HG02973 (cell line): ENCODE data around the gene ARSI.

Source experiments
- ATAC-seq: cut with Tn5 transposase; IDR thresholded peaks from one replicate; pipeline ENCODE4 v1.9.1; 2021; ENCODE audit warnings: moderate library complexity; ENCODE audit not compliant: unreplicated experiment

The ARSI gene

GRCh38 chr5:150295172-150295634 lies 7.5 kb downstream of the ARSI start:
- ATAC-seq, result no peak

- ATAC-seq, result no peak
Observed at GRCh38 chr5:150294551-150295071, 8.1 kb downstream of the ARSI start.

DNA sequence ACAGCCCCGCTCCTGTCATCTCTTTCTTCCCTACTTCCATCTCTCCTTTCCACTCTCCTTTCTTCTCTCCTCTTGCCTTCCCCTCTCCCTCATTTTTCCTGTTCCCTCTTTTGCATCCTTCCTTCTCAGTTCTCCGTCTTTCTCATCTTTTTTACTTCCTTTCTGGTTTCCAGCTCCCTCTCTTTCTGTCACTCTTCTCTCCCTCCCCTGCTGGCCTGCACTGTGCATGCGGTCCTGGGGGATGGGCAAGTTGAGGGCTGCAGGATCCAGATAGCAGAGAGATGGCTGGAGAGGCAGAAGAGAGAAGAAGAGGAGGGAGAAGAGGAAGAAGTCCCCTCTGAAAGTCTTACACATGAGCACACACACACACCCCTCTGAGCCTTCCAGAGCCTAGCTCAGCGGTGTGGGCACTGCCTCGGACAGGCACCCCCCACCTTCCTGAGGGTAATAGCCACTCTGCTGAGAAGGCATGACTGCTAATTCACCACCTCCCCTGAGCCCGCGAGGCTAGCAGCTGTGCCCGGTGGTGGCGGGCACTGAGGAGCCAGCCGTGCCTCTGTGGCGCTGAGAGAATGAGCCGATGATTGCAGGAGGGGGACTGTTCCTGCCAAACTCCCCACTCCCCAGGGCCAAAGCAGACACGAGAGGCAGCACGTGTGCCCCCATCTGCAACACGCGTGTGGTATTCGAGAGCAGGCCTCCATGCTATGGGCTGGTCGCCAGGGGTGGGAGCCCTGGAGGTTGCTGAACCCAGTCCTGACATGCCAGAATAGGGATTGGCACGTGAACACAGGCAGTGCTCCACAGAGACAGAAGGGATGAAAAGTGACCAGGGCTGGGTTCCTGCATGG lies 9.4 kb downstream of the ARSI start:
- ATAC-seq, result no peak

DNA sequence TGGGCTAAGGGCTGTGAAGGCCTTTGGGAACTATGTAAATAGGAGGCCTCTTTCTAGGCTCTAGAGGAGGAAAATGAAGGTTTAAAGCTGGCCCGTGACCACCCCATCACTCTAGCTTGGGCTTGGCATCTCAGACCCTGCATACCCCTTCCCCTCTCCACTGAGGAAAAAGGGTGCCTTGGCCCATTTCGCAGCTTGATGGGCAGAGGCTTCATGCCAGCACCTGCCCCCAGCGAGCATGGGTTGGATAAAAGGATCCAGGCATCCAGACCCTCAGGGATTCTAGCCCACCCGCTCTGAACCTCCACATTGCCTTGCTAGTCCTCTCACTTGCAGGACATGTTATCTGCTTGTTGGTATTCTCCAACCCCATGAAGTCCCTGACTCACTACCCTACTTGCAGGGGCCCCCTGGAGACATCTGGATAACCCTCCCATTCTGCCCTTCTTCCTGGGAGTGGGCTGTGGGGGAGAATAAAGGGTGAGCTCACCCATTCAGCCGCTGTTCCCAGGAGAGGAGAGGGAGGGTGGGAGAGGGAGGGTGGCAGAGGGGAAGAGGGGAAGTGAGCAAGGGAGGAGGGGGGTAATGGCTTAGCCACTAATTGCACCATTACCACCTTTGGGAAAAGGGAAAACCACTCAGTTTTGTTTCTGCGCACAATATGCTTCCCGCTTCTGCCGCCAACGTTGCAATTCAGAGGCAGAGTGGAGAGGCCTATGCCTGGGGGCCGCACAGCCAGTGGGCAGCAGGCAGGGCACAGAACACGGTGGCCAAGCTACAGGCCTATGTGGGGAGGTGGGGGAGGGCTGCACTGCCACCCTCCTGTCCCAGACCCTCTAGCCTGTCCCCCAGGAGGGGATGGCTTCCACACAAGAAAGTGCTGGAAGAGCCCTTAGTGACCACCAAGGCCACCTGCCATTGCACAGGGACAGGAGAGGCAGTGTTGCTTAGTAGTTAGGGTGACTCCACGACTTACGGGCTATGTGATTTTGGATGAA lies 11.0 kb downstream of the ARSI start:
- ATAC-seq, result no peak

DNA sequence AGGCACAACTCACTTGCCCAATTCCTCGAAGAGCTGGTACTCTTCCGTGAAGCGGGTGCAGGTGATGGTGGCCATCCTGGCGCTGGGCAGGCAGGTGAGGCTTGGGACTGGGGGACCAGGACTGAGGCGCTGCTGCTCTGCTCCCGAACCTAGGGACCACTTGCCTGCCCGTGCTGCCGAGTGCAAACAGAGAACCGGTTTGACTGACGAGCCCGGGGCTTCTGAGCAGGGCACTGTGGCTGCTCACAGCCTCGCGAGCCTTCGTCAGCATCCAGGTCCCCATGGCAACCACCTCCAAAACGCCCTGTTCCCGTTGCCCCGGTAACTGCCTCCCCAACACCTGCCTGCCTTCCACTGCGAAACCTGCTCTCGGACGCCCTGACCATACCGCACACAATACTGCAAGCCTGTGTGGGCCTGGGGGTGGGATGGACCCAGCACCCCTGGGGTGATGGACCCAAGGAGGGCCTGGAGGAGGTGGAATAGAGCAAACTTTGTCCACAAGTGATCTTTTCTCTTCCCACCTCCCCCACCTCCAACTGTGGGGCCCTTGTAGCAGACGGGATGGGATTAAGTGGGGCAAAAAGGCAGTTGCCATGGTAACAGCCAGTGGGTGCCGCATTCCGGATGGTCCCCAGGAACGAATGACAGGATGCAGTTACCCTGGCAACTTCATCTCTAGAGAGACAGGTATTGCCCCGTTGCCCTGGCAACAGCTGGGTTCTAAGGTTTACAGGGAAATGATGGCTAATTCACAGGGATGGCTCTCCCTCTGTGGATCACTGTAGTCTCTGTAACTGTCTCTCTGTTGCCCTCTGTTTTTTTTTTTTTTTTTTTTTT lies 12.9 kb downstream of the ARSI start, which contains the start of gene CAMK2A:
Gene CAMK2A, minus strand, starts transcription at position 223 of the 840 bp plus-strand sequence. Its CDS starts 148 bp downstream, at position 75.
- ATAC-seq, result no peak

DNA sequence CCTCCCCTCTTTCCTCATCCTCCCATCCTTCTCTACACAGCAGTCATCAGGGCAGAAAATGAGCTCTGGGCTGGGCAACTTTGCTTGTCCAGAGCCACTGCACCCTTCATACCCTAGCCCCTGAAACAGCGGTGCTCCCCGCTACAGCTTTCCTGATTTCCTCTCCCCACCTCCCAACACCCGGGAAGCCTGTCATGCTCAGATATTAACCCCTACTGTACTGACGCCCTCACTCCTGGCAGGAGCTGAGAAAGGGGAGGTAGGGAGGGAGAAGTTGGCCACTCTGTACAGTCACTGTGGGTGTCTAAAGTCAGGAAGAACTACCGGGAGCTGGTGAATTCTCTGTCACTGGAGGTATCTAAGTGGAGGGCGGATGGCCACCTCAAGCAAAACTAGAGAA lies 13.9 kb downstream of the ARSI start:
- no peak for ATAC-seq

GRCh38 chr5:150288361-150288760 lies 14.3 kb downstream of the ARSI start:
- ATAC-seq, result no peak

- ATAC-seq, result no peak
Observed at GRCh38 chr5:150286820-150287219, 15.9 kb downstream of the ARSI start.

DNA sequence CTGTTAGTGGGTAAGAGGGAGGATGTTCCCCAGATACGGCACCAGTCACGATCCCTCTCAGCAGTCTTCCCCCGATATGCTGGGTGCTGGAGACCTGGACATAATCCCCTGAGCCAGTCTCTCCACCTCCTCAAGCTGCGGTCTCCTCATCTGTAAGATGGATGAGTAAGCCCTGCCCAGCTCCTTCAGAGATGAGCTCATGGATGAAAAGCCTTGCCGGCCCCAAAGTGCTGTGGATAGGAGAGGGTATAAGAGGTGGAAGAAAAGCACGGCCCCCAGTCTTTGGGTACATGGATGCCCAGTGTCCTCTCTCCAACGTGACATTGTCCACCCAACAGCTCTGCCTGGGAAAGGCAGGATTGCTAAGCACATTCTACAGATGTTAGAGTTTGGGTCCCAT lies 17.6 kb downstream of the ARSI start:
- no peak for ATAC-seq

DNA sequence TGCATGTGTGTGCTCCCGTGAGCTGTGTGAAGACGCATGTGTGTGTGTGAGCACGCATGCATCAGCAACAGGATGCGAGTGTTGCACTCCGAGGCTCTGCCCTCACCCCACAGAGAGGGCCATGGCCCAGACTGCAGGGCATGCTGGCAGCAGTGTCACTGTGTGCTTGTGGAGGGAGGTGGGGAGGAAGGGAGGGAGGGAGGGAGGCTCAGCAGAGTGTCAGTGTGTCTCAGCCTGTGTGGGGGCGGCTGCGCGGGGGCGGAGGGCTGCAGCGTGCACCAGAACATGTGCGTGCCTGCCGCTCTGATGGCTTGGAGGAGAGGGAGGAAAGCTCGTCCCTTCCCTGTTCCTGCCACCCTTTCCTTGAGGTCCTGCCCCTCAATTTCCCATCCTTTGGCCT lies 18.4 kb downstream of the ARSI start:
- ATAC-seq, result no peak

- ATAC-seq, result no peak
Observed at GRCh38 chr5:150283904-150284303, 18.8 kb downstream of the ARSI start.

- no peak for ATAC-seq
Observed at GRCh38 chr5:150281987-150282386, 20.7 kb downstream of the ARSI start.

DNA sequence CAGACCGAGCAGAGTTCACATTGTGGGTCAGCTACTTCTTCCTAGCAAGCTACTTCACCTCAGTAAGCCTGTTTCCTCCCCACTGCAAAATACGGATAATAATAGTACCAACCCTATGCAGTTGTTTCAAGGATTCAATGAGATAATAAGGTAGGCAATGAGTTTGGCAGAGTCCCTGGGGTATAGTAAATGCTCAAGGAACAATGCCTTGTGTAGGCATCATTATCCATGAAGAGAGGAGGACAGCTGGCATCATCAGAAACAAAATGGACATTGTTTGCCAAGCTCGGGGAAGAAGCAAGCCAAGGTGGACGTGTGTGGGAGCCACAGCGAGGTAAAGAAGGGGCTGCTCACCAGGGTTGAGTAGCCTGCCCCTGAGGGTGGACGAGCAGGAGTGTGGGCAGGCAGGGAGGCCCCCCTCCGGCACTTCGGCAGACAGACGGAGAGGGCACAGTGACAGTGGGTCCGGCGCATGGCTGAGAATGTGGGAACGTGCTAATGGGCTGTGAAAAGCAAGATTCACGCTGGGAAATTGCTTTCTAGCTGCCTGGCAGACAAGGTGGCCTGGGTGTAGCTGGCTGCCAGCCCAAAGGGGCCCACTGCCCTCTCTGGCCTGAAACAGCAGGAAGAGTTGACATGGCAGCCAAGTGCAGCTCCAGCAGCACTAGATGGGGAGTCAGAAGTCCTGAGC lies 23.2 kb downstream of the ARSI start:
- no peak for ATAC-seq

- ATAC-seq, result no peak
Observed at GRCh38 chr5:150278916-150279315, 23.8 kb downstream of the ARSI start.

DNA sequence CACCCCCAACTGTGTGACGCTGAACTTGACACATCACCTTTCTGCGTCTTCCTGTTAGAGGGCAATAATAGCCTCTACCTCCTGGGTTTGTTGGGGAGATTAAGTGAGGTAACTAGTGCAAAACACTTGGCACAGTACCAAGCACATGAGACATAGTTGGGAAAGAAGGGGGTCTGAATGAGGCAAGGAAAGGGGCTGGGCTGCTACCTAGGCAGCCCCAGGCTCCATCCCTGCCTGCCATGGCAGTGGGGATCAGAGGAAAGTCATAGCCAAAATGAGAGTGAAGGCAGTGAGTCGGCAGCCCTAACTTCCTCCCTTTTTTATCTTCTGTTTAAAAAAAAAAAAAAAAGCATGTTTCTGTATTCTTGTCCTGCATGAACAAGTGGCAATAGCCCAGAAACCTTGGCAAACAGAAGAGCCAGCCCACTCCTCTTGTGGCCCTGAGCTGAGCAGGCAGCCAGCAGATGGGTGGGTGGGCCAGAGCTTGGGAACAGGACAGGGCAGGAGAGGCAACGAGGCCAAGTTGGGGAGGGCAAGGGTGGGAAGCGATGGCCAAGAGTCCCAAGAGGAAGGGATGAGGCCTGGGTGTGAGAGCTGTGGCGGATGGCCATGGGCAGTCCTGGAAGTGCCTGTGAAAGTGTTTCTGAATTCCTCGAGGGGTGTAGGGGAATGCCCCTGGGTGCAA lies 24.5 kb downstream of the ARSI start:
- no peak for ATAC-seq

GRCh38 chr5:150277043-150277442 lies 25.7 kb downstream of the ARSI start:
- no peak for ATAC-seq

DNA sequence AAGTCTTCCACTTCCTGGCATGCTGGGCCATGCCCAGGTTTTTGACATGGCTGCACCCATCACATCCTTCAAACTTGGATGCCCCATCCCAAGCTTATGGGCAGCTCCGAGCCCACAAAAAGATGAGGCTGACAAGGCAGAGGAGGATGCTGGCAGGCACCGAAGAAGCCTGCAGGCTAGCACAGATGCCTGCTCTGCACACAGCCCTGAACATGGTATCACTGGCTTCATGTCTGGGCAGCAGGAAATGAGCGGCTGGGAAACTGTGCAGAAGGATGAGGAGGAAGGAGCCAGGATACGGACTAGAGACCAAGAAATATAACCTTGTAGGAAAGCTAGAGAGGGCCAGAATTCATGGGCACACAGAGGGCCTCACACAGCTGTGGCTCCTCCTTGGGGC lies 27.9 kb downstream of the ARSI start:
- ATAC-seq, result no peak

- ATAC-seq, result no peak
Observed at GRCh38 chr5:150272531-150272930, 30.2 kb downstream of the ARSI start.

- no peak for ATAC-seq
Observed at GRCh38 chr5:150271923-150272322, 30.8 kb downstream of the ARSI start.
